Trophoblast cell (in vitro differentiated cells and primary cell): ENCODE data around the gene TBK1.

ENCODE experiments used
- DNase-seq, 2 donors: peaks; one replicate each; pipeline ENCODE4 v3.0.0-alpha.2; 2016
- H2AFZ ChIP-seq: 2 replicates; pipeline ENCODE4 v1.6.1; 2013; ENCODE audit warnings: low read length, moderate library complexity, mild to moderate bottlenecking; ENCODE audit not compliant: insufficient read depth, poor library complexity
- H2AK5ac ChIP-seq: 2 replicates; pipeline ENCODE4 v1.6.1; 2013; ENCODE audit warnings: mild to moderate bottlenecking, low read length
- H2BK120ac ChIP-seq: 2 replicates; pipeline ENCODE4 v1.6.1; 2013; ENCODE audit warnings: low read length, mild to moderate bottlenecking, moderate library complexity; ENCODE audit not compliant: insufficient read depth, poor library complexity
- H2BK12ac ChIP-seq: 2 replicates; pipeline ENCODE4 v1.6.1; 2013; ENCODE audit warnings: mild to moderate bottlenecking, low read length, moderate library complexity
- H2BK5ac ChIP-seq: 2 replicates; pipeline ENCODE4 v1.6.1; 2013; ENCODE audit warnings: low read length, low read depth, moderate library complexity, mild to moderate bottlenecking; ENCODE audit not compliant: poor library complexity
- H3K14ac ChIP-seq: 2 replicates; pipeline ENCODE4 v1.6.1; 2013; ENCODE audit warnings: mild to moderate bottlenecking, low read length
- H3K18ac ChIP-seq: 2 replicates; pipeline ENCODE4 v1.6.1; 2013; ENCODE audit warnings: mild to moderate bottlenecking, low read length
- H3K23ac ChIP-seq: 2 replicates; pipeline ENCODE4 v1.6.1; 2013; ENCODE audit warnings: low read length
- H3K27ac ChIP-seq: 2 replicates; pipeline ENCODE4 v1.5.1; 2013; ENCODE audit warnings: low read depth, mild to moderate bottlenecking, inconsistent platforms, low read length, moderate library complexity
- H3K27me3 ChIP-seq: 2 replicates; pipeline ENCODE4 v1.6.1; 2013; ENCODE audit warnings: inconsistent platforms, mild to moderate bottlenecking, low read length, moderate library complexity; ENCODE audit not compliant: insufficient read depth
- H3K36me3 ChIP-seq, 2 experiments: 1 replicate in 1 of 2; 2 replicates in 1 of 2; pipeline ENCODE4 v1.6.1; 2013; ENCODE audit warnings: low read length in 2 of 2, mild to moderate bottlenecking in 2 of 2, moderate library complexity in 1 of 2; ENCODE audit not compliant: insufficient read depth in 2 of 2, control insufficient read depth in 1 of 2
- H3K4ac ChIP-seq: 2 replicates; pipeline ENCODE4 v1.6.1; 2013; ENCODE audit warnings: low read depth, mild to moderate bottlenecking, low read length, moderate library complexity
- H3K4me1 ChIP-seq, 2 experiments: 1 replicate in 1 of 2; 2 replicates in 1 of 2; pipeline ENCODE4 v1.6.1; 2013; ENCODE audit warnings: low read length in 2 of 2, mild to moderate bottlenecking in 2 of 2, moderate library complexity in 1 of 2; ENCODE audit not compliant: insufficient read depth in 2 of 2, control insufficient read depth in 1 of 2
- H3K4me2 ChIP-seq: 2 replicates; pipeline ENCODE4 v1.6.1; 2013; ENCODE audit warnings: inconsistent platforms, mild to moderate bottlenecking, low read length, moderate library complexity
- H3K4me3 ChIP-seq: 2 replicates; pipeline ENCODE4 v1.5.1; 2013; ENCODE audit warnings: mild to moderate bottlenecking, low read depth, low read length, inconsistent platforms
- H3K79me1 ChIP-seq: one replicate; pipeline ENCODE4 v1.6.1; 2013; ENCODE audit warnings: low read length
- H3K79me2 ChIP-seq: 2 replicates; pipeline ENCODE4 v1.6.1; 2013; ENCODE audit warnings: low read length, mild to moderate bottlenecking; ENCODE audit not compliant: control insufficient read depth, insufficient read depth, poor library complexity
- H3K9ac ChIP-seq: 2 replicates; pipeline ENCODE4 v1.6.1; 2013; ENCODE audit warnings: mild to moderate bottlenecking, low read length
- H3K9me3 ChIP-seq: 2 replicates; pipeline ENCODE4 v1.6.1; 2013; ENCODE audit warnings: low read depth, mild to moderate bottlenecking, control low read depth, inconsistent platforms, low read length; ENCODE audit not compliant: insufficient read depth
- H4K12ac ChIP-seq: 2 replicates; pipeline ENCODE4 v1.6.1; 2013; ENCODE audit warnings: low read depth, mild to moderate bottlenecking, low read length, moderate library complexity
- H4K8ac ChIP-seq: 2 replicates; pipeline ENCODE4 v1.6.1; 2013; ENCODE audit warnings: low read depth, mild to moderate bottlenecking, low read length, moderate library complexity
- H4K91ac ChIP-seq: one replicate; pipeline ENCODE4 v1.6.1; 2013; ENCODE audit warnings: low read depth, mild to moderate bottlenecking, low read length, moderate library complexity
- WGBS: extraction: QIAGEN DNeasy Blood & Tissue Kit; methylation state at CpG from one replicate; pipeline ENCODE4 v1.1.7; 2013; ENCODE audit warnings: missing lambda C conversion rate; ENCODE audit not compliant: insufficient read length, insufficient coverage; ENCODE audit errors: extremely low coverage; 5-methylcytosine and 5-hydroxymethylcytosine counted together

TBK1 gene

GRCh38 chr12:64404470-64405256 lies 47.3 kb upstream of the TBK1 start:
- Histone ChIP-seq H3K4me3 (peak overlapping the region; percentile 94), H3K27me3 (no peaks in the 10 kb centered on the region), H4K91ac (peak overlapping the region; percentile 99), H3K4me1 (peaks cover 0 to 2% of the 10 kb centered on the region in 2 experiments), H3K18ac (peak overlapping the region; percentile 96), H2BK120ac (peak overlapping the region; percentile 95), H4K8ac (peak overlapping the region; percentile 91), H3K4me2 (peak overlapping the region; percentile 85), H3K27ac (peak overlapping the region; percentile 97), H2AFZ (peak overlapping the region; percentile 82), H2AK5ac (peak overlapping the region; percentile 49), H3K9me3 (no peaks in the 10 kb centered on the region), H3K23ac (no peak overlapping the region), H2BK12ac (peak overlapping the region; percentile 7), H3K9ac (peak overlapping the region; percentile 89), H3K36me3 (no peaks in the 10 kb centered on the region), H4K12ac (peak overlapping the region; percentile 78), H3K4ac (peak overlapping the region; percentile 72), H3K79me1 (peaks cover 13% of the 10 kb centered on the region), H3K14ac (peak overlapping the region; percentile 95), H2BK5ac (peak overlapping the region; percentile 98), H3K79me2 (peaks cover 15% of the 10 kb centered on the region)
- WGBS = no CpG with 5 or more reads among the region's 78 CpGs
- peak; percentile 38 to 65 for DNase-seq

- Histone ChIP-seq H2BK12ac (no peak overlapping the region), H3K18ac (peak overlapping the region; percentile 43)
- no CpG with 5 or more reads among the region's 9 CpGs for WGBS
Measured at GRCh38 chr12:64407342-64408223, 44.3 kb upstream of the TBK1 start.

GRCh38 chr12:64411427-64411826 lies 40.5 kb upstream of the TBK1 start:
- Histone ChIP-seq H2BK5ac (no peak overlapping the region), H2BK12ac (no peak overlapping the region), H3K23ac (no peak overlapping the region), H3K79me2 (peaks cover 3% of the 10 kb centered on the region), H3K36me3 (peaks cover 10 to 20% of the 10 kb centered on the region in 2 experiments), H3K4me2 (no peak overlapping the region), H2AK5ac (no peak overlapping the region), H2BK120ac (no peak overlapping the region), H3K18ac (no peak overlapping the region), H3K9ac (no peak overlapping the region), H4K8ac (no peak overlapping the region), H2AFZ (no peak overlapping the region), H3K4me1 (peaks cover 0 to 2% of the 10 kb centered on the region in 2 experiments), H3K14ac (no peak overlapping the region), H4K12ac (no peak overlapping the region), H3K9me3 (no peaks in the 10 kb centered on the region), H3K79me1 (no peaks in the 10 kb centered on the region), H3K27ac (no peak overlapping the region), H3K4ac (no peak overlapping the region), H3K27me3 (no peaks in the 10 kb centered on the region), H3K4me3 (no peak overlapping the region), H4K91ac (no peak overlapping the region)
- WGBS = no CpG with 5 or more reads among the region's 2 CpGs
- no peak for DNase-seq

More at GRCh38 chr12:64407342-64408223, 44.3 kb upstream of the TBK1 start:
- Histone ChIP-seq H2BK120ac (no peak overlapping the region), H3K9me3 (no peaks in the 10 kb centered on the region), H3K23ac (no peak overlapping the region), H3K27me3 (no peaks in the 10 kb centered on the region), H3K27ac (no peak overlapping the region), H3K4me1 (peaks cover 0 to 2% of the 10 kb centered on the region in 2 experiments), H2BK5ac (no peak overlapping the region), H3K79me1 (peaks cover 13% of the 10 kb centered on the region), H3K9ac (no peak overlapping the region), H4K91ac (no peak overlapping the region), H3K4me2 (no peak overlapping the region), H4K8ac (no peak overlapping the region), H3K14ac (no peak overlapping the region), H3K4me3 (no peak overlapping the region), H3K4ac (peak overlapping the region; percentile 90), H3K36me3 (peaks cover 3 to 4% of the 10 kb centered on the region in 2 experiments), H4K12ac (no peak overlapping the region), H2AFZ (no peak overlapping the region), H3K79me2 (peaks cover 15% of the 10 kb centered on the region), H2AK5ac (no peak overlapping the region)
- DNase-seq = no peak

- no peaks in the 10 kb centered on the region for H3K79me1 ChIP-seq
- no peak overlapping the region for H3K4me2 ChIP-seq
- H4K12ac ChIP-seq = no peak overlapping the region
- no peaks in the 10 kb centered on the region for H3K9me3 ChIP-seq
- DNase-seq = no peak
- no peaks in the 10 kb centered on the region for H3K27me3 ChIP-seq
- H2BK5ac ChIP-seq = no peak overlapping the region
- no peak overlapping the region for H2AK5ac ChIP-seq
- H3K9ac ChIP-seq = no peak overlapping the region
- H3K4ac ChIP-seq = no peak overlapping the region
- H3K14ac ChIP-seq = no peak overlapping the region
- no peak overlapping the region for H3K4me3 ChIP-seq
- H3K4me1 ChIP-seq = peaks cover 0 to 2% of the 10 kb centered on the region in 2 experiments
- no peak overlapping the region for H4K91ac ChIP-seq
- peaks cover 18 to 27% of the 10 kb centered on the region in 2 experiments for H3K36me3 ChIP-seq
- H3K79me2 ChIP-seq = peaks cover 3% of the 10 kb centered on the region
- H3K18ac ChIP-seq = no peak overlapping the region
- no peak overlapping the region for H3K23ac ChIP-seq
- no peak overlapping the region for H4K8ac ChIP-seq
- WGBS = no CpG with 5 or more reads among the region's 2 CpGs
- no peak overlapping the region for H2BK12ac ChIP-seq
- H3K27ac ChIP-seq = no peak overlapping the region
- no peak overlapping the region for H2BK120ac ChIP-seq
- no peak overlapping the region for H2AFZ ChIP-seq
Measured at GRCh38 chr12:64412459-64412858, 39.5 kb upstream of the TBK1 start.
